NCI-H69 (cell line): ENCODE measurements around the gene GIT2.
"Not testable (repeated sequence)": the region's sequence is repeated elsewhere in the genome, so short reads cannot be mapped to it uniquely, and the experiment has no call there.

Experiments
- DNase-seq: peaks from one replicate; lab custom pipeline; 2025; lab: John Stamatoyannopoulos, UW

GIT2 gene, protein sequence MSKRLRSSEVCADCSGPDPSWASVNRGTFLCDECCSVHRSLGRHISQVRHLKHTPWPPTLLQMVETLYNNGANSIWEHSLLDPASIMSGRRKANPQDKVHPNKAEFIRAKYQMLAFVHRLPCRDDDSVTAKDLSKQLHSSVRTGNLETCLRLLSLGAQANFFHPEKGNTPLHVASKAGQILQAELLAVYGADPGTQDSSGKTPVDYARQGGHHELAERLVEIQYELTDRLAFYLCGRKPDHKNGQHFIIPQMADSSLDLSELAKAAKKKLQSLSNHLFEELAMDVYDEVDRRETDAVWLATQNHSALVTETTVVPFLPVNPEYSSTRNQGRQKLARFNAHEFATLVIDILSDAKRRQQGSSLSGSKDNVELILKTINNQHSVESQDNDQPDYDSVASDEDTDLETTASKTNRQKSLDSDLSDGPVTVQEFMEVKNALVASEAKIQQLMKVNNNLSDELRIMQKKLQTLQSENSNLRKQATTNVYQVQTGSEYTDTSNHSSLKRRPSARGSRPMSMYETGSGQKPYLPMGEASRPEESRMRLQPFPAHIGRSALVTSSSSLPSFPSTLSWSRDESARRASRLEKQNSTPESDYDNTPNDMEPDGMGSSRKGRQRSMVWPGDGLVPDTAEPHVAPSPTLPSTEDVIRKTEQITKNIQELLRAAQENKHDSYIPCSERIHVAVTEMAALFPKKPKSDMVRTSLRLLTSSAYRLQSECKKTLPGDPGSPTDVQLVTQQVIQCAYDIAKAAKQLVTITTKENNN

DNA sequence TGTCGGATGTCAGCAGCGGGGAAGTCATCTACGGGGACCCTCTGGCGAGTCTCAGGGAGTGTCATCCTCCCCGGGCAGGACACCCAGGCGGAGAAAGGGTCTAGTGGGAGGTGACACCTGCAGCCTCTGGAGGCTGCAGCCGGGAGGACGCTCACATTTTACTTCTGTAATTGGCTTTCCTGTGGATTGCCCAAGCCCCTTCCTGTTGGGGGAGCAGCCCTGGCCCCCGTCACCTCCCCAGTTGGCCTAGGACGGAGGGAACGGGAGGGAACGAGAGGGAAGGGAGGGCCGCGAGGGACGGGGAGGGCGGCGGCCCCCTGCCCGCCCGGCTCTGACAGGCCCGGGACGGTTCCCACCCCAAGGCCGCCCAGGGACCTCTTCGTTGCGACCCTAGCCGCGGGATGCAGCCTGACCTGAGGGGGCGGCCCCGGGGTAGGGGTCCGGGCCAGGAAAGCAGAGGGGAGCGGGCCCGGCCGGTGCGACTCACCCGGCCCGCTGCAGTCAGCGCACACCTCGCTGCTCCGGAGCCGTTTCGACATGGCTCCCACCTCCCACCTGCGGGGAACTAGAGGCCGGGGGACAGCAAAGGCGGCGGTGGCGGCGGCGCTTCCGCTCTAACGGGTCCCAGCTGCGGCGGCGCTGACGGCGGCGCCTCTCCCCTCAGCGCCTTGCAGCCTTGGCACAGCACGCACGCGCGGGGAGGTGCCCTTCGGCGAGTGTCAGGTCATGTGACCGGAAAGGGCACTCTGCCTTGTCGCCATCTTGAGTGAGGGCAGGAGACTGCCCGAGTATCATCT lies at the start of gene GIT2:
TSS of gene GIT2 (minus strand) at position 683 of the 797 bp plus-strand sequence. CDS start at position 539, 144 bp downstream.
- DNase-seq = peak; percentile 98

DNA sequence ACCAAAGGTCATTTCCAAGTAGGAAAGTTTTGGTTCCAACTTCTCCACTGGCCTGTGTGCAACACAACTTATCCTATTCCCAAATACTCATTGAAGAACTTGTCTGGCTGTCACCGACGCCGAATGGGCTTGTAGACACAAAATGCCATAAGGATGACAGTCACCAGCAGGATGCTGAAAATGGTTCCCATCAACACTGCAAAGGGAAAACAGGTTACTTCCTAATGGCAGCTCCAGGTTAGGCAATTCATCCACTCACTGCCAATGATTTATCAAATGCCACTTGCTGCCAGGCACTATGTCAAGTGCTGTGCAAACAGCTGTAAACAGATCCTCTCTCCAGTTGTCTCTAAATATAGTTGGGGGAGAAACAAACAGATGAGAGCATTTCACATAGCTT lies 46.1 kb upstream of the GIT2 start:
- DNase-seq = no peak

DNA sequence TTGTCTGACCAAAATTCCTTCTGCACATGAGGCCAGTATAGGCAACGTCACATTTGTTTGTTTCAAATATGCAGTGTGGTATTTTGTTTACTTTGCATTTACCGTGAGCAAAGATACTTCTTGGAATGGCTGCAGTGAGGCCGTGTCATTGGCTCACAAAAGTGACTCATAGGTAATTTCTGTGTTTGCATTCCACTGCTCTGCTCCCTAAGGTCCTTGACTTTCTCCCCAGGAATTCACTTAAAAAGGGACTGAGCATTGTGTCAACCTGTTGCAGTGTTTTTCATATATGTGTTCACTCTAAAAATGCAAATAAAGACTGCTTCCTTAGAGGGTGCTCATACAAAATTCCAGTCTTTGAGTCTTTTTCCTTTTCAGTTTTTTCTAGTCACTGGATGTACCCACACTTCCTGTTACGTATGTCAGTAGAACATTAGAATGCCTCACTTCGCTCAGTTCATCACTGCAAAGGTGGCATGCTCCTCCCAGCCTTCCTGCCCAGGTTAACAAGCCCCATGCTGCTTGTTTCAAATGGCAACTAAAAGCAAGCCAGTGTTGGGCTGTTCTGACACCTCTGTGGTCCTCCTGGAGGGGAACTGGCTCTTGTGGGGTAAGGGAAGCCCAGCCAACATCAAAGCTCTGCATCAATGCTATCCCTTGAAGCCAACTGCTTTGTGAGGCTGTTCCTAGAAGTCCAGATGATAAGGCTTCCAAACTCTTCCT lies 43.1 kb upstream of the GIT2 start:
- peak; percentile 44 for DNase-seq

DNA sequence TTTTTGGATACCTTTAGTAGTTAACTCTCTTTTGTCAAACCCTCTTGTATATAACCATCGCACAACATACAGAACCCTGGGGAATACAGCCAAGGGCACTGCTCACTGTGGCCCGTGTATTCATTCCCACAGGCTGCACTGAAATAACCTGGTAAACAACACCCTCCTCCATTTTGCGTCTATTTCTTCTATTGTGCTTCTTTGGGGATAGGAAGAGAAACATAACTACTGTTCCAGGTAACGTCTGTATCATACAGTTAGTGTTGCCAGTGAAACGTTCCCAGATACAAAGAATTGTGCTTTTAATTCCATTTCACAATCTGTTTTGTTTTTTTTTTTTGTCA lies 42.5 kb upstream of the GIT2 start:
- DNase-seq = no peak

DNA sequence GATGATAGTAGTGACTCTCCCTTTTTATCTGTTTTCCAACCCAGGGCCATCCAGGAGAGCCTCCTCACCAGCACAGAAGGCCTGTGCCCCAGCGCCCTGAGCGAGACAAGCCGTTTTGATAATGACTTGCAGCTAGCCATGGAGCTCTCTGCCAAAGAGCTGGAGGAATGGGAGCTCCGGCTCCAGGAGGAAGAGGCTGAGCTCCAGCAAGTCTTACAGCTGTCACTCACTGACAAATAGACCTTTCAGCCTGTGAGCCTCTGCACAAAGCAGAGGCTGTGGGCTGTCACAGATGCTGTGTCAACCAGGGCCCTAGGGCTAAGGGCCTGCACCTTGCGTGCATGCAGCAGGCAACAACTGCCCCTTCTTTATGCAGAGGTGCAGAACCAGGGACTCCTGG lies 41.1 kb upstream of the GIT2 start:
- DNase-seq = no peak

DNA sequence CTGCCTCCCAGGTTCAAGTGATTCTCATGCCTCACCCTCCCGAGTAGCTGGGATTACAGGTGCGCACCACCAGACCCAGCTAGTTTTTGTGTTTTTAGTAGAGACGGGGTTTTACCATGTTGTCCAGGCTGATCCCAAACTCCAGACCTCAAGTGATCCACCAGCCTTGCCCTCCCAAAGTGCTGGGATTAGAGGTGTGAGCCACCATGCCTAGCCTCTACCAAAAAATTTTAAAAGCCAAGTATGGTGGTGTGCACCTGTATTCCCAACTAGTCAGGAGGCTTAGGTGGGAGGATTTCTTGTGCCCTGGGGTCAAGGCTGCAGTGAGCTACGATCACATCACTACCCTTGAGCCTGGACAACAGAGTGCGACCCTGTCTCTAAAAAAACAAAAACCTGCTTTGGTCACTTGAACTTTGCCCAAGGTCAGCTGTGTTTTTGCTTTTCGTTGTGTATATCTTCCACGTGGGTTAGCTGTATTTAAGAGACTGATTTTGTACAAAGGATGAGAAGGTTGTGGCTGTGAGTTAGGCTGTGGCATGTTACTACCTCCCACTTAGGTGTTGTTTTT lies 39.5 kb upstream of the GIT2 start:
- DNase-seq = no peak

DNA sequence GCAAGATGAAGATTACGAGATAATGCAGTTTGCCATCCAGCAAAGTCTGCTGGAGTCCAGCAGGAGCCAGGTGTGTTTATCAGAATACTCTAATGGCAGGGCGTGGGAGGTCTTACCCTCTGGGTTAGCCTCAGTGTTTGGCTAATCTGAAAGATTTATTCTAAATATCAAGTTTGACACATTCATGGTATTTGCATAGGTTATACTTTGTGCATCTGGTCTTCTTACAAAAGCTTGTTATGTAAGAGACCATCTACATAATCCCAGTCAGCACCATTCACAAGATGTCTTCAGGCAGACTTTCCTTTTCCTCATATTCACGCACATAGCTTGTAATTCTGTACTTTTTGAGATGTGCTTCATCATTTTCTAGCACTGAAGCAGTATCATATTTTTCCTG lies 37.7 kb upstream of the GIT2 start:
- DNase-seq = no peak

DNA sequence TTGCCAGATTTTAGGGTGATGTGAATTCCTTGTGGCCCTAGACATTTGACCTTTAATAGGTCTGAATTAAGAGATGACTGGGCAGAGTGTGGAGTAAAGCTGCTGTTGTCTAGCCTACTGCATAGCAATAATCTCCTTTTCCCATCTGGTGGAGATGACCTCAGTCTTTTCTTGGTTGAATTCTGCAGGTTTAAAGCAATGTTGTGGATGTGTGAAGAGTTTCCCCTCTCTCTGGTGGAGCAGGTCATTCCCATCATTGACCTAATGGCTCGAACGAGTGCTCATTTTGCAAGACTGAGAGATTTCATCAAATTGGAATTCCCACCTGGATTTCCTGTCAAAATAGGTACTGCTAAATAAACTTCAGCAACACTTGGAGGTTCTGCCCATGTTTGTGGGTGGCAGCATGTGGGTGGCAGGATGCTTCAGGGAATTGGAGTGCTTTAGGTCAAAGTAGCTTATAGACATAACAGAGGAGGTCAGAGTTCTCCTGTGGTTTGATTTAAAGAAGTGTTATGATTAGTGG lies 33.2 kb upstream of the GIT2 start:
- DNase-seq = no peak

DNA sequence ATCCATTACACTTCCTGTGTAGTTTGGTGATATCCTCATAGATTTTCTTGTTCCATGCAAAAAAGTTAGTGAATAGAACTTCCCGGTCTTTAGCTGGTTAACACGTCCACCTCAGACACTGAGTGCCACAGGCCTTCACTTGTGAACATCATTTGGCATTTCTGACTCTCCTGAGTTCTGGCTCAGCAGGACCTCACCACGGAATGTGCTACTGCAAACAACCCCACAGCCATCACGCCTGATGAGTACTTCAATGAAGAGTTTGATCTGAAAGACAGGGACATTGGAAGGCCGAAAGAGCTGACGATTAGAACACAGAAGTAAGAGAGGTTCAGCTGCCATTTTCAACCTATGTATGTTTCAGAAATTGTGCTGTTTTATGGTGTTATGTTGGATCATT lies 32.2 kb upstream of the GIT2 start:
- DNase-seq = no peak

DNA sequence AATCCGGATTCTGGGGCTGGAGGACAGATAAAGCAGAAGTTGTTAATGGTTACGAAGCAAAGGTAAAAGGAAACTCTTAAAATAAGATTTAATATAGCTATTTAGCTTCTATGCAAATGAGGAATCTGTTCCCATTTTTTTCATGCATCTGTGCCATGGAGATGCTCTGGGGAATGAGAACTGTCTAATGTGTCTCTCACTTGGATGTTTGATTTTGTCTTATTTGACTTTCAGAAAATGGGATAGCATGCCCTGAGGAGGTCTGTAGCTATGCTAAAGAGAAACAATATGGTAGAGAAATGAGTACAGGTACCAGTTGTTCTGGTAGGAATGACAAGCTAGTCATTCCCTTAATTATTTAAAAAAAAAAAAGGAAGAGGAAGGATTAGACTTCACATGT lies 27.9 kb upstream of the GIT2 start:
- peak; percentile 78 for DNase-seq

DNA sequence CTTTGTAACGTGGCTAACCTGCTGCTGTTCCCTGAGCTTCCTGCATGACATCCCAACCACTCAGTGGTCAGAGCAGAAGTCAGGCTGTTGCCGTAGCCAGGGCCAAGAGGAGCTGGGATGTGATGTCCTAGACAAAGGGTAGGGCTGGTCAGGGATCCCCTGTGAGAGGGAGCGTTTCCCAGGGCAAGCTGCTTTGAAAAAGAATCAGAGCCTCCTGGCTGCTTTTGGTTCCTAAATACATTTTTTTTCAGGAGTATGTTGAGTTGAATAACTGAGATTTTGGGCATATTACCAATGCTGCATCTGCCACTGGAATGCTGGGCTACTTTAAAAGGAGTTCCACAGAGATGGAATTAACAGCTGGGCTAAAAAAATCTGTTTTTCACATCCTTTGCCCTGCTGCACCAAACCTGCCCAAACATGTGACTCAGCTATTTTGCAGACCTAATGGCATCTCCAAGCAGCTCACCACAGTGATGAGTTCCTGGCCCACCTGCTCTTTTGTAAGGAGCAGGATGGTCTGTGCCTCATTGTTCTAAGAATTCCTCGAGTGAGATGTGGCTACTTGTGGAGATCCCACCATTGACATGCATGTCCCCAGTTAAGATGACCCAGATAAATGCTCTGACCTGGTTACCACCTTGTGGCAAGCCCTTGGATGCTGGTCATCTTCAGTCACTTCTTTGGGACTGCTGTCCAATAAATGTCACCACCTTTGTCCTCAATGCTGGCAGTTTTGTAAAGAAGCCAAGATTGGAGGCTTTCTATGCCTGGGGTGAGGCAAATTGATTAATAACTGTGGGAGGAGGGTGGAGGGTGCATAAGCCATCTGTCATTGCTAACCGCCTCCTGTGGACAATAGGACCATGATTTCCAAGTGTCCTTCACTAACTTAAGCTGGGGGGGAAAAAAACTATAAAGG lies 27.2 kb upstream of the GIT2 start:
- DNase-seq = peak; percentile 89

DNA sequence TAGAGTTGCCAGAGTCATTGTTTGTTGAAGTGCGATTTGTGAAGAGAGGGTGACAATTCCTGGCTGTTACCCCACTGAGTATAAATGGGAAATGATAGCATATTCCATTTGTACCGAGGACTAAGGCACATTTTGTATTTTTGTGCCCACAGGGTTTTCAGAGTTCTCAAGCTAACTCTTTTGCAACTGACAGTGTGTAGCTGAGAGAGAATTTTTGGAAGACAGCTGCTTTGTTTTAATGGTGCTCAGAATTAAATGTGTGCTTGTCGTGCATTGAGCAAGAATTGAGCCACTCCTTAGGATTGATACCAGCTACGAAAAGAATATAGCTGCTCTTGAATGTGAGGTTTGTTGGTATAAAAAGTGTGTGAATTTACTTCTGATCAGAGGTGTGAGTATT lies 24.8 kb upstream of the GIT2 start:
- DNase-seq = no peak

DNA sequence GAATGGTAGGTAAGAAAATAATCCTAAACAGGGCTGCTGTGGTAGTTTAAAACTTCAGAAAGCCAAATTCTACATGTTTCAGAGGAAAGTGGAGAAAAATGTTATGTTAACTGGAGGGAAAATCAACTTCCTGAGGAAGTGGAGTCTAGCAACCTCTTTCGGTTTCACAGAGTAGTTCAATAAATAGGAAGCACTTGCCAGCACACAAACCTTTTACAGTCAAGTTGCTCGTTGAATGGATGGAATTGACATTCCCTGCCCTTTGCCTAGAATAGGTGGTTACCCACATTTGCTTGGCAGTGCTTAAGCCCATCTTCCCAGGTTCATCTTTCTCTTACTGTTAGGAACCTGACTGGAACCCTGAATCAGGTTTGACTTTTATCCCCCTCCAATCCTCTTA lies 19.0 kb upstream of the GIT2 start:
- DNase-seq = no peak

DNA sequence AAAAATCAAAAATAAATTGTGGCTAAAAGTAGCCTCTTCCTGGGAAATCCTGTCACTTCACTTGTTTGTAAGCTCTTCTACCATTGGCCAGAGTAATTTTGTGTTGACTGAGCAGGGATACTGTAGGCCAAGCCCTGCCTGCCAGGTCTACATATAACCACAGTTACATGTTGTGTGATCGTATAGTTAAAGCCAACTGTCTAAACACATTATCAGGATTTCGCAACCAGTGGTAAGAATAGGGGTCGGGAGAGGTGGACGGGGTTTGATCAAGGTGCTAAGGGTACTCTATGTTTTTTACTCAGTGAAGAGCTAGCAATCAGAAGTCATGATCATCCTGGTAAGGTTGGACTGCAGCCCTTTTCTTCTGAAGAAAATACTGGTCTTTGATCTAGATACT lies 16.5 kb upstream of the GIT2 start:
- DNase-seq = no peak

DNA sequence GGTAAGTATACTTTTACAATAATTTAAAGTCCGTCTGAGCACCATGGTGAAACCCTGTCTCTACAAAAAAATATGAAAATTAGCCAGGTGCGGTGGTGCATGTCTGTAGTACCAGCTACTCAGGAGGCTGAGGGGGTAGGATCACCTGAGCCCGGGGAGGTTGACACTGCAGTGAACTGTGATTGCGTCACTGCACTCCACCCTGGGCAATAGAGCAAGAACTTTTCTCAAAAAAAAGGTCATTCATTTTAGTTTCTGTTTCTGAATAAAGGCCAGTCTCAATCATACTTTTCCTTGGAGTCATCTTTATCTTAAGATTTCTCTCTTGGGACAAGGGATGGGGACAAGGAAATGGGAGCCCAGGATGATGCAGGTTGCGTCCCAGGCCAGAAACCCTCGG lies 16.0 kb upstream of the GIT2 start:
- DNase-seq = no peak

DNA sequence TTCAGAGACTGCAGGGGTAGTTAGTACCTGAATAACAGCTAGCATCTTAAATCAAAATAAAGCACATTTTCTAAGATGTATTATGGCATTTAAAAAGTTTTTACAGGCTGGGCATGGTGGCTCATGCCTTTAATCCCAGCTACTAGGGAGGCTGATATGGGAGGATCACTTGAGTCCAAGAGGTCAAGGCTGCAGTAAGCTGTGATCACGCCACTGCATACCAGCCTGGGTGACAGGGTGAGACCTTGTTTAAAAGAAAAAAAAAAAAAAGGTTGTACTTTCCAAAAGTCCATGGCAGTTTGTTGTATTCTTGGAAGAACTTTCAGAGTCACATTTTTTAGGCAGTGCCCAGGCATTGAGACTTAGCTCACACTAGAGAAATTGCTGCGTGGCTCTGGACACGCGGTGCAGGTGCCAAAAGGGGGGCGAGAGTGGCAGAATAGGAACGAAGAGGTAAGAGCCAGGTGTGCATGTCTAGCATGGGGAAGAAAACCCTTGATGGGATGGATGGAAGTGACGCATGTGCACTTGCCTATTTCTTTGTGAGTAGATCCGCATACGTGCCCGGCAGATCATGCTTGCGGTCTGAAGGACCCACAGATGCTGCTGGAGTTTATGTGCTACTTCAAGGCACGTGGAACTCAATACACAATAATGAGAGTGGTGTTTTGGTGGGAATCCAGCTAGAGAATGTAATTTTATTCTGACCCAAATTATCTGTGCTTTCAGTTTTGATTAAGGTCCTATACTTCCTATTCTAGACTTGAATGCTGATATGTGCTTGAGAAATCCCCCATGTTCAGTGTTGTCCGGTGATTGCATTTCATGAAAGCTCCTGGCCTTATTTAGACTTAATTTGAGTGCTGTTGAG lies 14.9 kb upstream of the GIT2 start:
- no peak for DNase-seq

DNA sequence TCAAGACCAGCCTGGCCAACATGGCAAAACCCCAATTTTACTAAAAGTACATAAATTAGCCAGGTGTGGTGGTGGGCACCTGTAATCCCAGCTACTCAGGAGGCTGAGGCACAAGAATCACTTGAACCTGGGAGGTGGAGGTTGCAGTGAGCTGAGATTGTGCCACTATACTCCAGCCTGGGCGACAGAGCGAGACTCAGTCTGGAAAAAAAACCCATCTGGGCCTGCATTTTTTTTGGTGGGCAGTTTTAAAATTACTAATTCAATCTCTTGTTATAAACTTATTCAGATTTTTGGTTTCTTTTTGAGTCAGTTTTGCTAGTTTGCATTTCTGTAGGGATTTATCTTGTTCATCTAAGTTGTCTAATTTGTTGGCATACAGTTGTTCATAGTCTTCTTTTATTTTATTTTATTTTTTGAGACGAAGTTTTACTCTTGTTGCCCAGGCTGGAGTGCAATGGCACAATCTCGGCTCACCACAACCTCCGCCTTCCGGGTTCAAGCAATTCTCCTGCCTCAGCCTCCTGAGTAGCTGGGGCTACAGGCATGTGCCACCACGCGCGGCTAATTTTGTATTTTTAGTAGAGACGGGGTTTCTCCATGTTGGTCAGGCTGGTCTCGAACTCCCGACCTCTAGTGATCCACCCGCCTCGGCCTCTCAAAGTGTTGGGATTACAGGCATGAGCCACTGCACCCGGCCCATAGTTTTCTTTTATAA lies 12.7 kb upstream of the GIT2 start:
- DNase-seq = not testable (repeated sequence)

DNA sequence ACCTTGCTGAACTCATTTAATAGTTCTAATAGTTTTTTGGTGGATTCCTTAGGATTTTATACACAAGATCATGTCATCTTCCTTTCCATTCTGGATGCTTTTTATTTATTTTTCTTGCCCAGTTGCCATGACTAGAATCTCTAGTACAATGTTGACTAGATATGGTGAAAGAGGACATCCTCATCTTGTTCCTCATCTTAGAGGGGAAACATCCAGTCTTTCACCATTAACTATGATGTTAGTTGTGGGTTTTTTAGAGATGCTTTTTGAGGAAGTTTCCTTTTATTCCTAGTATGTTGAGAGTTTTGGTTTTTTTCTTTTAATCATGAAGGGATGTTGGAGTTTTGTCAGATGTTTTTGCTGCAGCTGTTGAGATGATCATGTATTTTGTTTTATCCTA lies 11.7 kb upstream of the GIT2 start:
- DNase-seq = no peak

DNA sequence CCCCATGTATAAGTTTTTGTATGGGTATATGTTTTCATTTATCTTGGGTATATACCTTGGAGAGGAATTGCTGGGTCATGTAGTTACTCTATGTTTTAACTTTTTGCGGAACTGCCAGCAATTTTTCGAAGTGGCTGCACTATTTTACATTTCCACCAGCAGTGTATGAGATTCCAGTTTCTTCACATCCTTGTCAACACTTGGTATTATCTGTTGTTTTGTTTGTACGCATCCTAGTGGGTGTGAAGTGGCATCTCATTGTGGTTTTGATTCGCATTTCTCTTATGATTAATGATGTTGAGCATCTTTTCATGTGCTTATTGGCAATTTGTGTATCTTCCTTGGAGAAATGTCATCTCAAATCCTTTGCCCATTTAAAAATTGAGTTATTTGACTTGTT lies 9.9 kb upstream of the GIT2 start:
- no peak for DNase-seq
